ENCODE results near the gene LRRC8D. TPM values are rescaled to one million over a fixed set of nuclear protein-coding genes. Genes with fewer than 3 reads are reported as not detected.

The LRRC8D gene
- total RNA-seq, 1 experiment from 2014 or later: 15.0 TPM

GRCh38 chr1:89807983-89808382, 12.8 kb upstream of the LRRC8D start:
- no peaks in the 10 kb centered on the region for H3K9me2 ChIP-seq (ENCODE audit: insufficient read depth)
- no peaks in the 10 kb centered on the region for H3K9me3 ChIP-seq (ENCODE audit: control insufficient read depth in 1 of 2, insufficient read depth in 1 of 2, low read depth in 1 of 2, low read length in 2 of 2)
- no peak for TF ChIP-seq ZFX (IDR thresholded peaks at IDR 0.05)
- RAD21 ChIA-PET (ENCODE audit: low non-redundant PET in 1 of 2, low total read pairs in 2 of 2, uncharacterized antibody in 2 of 2, unreplicated experiment in 2 of 2): no interaction called here
- no peak for DNase-seq (ENCODE audit: low read depth, low spot score)
- no peak overlapping the region for H3K9ac ChIP-seq (ENCODE audit: low read length)
- POLR2A ChIA-PET: no interaction called here
- no peaks in the 10 kb centered on the region for H4K20me1 ChIP-seq (ENCODE audit: insufficient read depth)
- no peak overlapping the region for H3K27ac ChIP-seq (ENCODE audit: low read depth, low read length)
- H3K4me1 ChIP-seq (ENCODE audit: control insufficient read depth in 1 of 2, insufficient read depth in 2 of 2, low read length in 2 of 2): no peaks in the 10 kb centered on the region
- BruUV-seq (replicated peaks): no TSS peak
- no peak overlapping the region for H3K4me2 ChIP-seq (ENCODE audit: low read length)
- H2AFZ ChIP-seq (ENCODE audit: low read depth, low read length, poor library complexity, severe bottlenecking): no peak overlapping the region
- H3K79me2 ChIP-seq (ENCODE audit: insufficient read depth, low read length): no peaks in the 10 kb centered on the region
- intact Hi-C loops (cut with micrococcal nuclease): no loop called here
- H3K36me3 ChIP-seq (ENCODE audit: control insufficient read depth in 1 of 2, insufficient read depth in 2 of 2, low read length in 2 of 2): no peaks in the 10 kb centered on the region
- H3K4me3 ChIP-seq (replicated peaks in 1 of 2; ENCODE audit: low read depth in 1 of 2, low read length in 2 of 2): no peak overlapping the region
- H3K27me3 ChIP-seq (ENCODE audit: insufficient read depth, low read length): no peaks in the 10 kb centered on the region
- no peak for ATAC-seq
- CTCF ChIA-PET: no interaction called here

- no peaks in the 10 kb centered on the region for H3K79me2 ChIP-seq (ENCODE audit: insufficient read depth, low read length)
- H3K4me2 ChIP-seq (ENCODE audit: low read length): no peak overlapping the region
- no peaks in the 10 kb centered on the region for H3K27me3 ChIP-seq (ENCODE audit: insufficient read depth, low read length)
- RAD21 ChIA-PET (ENCODE audit: low non-redundant PET in 1 of 2, low total read pairs in 2 of 2, uncharacterized antibody in 2 of 2, unreplicated experiment in 2 of 2): no interaction called here
- H3K27ac ChIP-seq (ENCODE audit: low read depth, low read length): no peak overlapping the region
- H3K9me3 ChIP-seq (ENCODE audit: control insufficient read depth in 1 of 2, insufficient read depth in 1 of 2, low read depth in 1 of 2, low read length in 2 of 2): no peaks in the 10 kb centered on the region
- H3K9ac ChIP-seq (ENCODE audit: low read length): no peak overlapping the region
- ATAC-seq (no peak), DNase-seq (ENCODE audit: low read depth, low spot score) (no peak)
- no peaks in the 10 kb centered on the region for H3K9me2 ChIP-seq (ENCODE audit: insufficient read depth)
- H2AFZ ChIP-seq (ENCODE audit: low read depth, low read length, poor library complexity, severe bottlenecking): no peak overlapping the region
- no peaks in the 10 kb centered on the region for H3K36me3 ChIP-seq (ENCODE audit: control insufficient read depth in 1 of 2, insufficient read depth in 2 of 2, low read length in 2 of 2)
- intact Hi-C loops (cut with micrococcal nuclease): no loop called here
- H3K4me3 ChIP-seq (replicated peaks in 1 of 2; ENCODE audit: low read depth in 1 of 2, low read length in 2 of 2): no peak overlapping the region
- H3K4me1 ChIP-seq (ENCODE audit: control insufficient read depth in 1 of 2, insufficient read depth in 2 of 2, low read length in 2 of 2): no peaks in the 10 kb centered on the region
- no TSS peak for BruUV-seq (replicated peaks)
- TF ChIP-seq FOSL1 (IDR thresholded peaks at IDR 0.05; ENCODE audit: low read depth) (no peak), SIN3A (IDR thresholded peaks at IDR 0.05; ENCODE audit: low read depth) (no peak), JUND (IDR thresholded peaks at IDR 0.05) (no peak), EZH2phosphoT487 (IDR thresholded peaks at IDR 0.05; ENCODE audit: borderline replicate concordance) (no peak), CBX3 (IDR thresholded peaks at IDR 0.05; ENCODE audit: low read depth) (no peak), POLR2A (IDR thresholded peaks at IDR 0.05; ENCODE audit: borderline replicate concordance, extremely low read depth, insufficient read depth, insufficient read length) (no peak), MAX (IDR thresholded peaks at IDR 0.05) (no peak), POLR2AphosphoS5 (IDR thresholded peaks at IDR 0.05; ENCODE audit: low read depth, low read length) (no peak), EZH2 (IDR thresholded peaks at IDR 0.05) (no peak), ZNF274 (IDR thresholded peaks at IDR 0.05; ENCODE audit: low read depth, low read length) (no peak), SRF (IDR thresholded peaks at IDR 0.05; ENCODE audit: low read depth) (no peak), YY1 (IDR thresholded peaks at IDR 0.05; ENCODE audit: extremely low read depth, insufficient replicate concordance, low read depth, low read length) (no peak), ZFX (IDR thresholded peaks at IDR 0.05) (no peak), REST (IDR thresholded peaks at IDR 0.05; ENCODE audit: low read depth) (no peak), ATF3 (IDR thresholded peaks at IDR 0.05) (no peak)
- CTCF ChIA-PET: no interaction called here
- POLR2A ChIA-PET: no interaction called here
- H4K20me1 ChIP-seq (ENCODE audit: insufficient read depth): no peaks in the 10 kb centered on the region
Measured at GRCh38 chr1:89808441-89809117, 12.3 kb upstream of the LRRC8D start.

Data from HCT116 (cell line).